ENCODE measurements around the gene POFUT2. TPM values are rescaled to one million over a fixed set of nuclear protein-coding genes. Genes with fewer than 3 reads are reported as not detected.

The POFUT2 gene
- total RNA-seq, 1 donor from 2014 or later = 39.4 TPM

DNA sequence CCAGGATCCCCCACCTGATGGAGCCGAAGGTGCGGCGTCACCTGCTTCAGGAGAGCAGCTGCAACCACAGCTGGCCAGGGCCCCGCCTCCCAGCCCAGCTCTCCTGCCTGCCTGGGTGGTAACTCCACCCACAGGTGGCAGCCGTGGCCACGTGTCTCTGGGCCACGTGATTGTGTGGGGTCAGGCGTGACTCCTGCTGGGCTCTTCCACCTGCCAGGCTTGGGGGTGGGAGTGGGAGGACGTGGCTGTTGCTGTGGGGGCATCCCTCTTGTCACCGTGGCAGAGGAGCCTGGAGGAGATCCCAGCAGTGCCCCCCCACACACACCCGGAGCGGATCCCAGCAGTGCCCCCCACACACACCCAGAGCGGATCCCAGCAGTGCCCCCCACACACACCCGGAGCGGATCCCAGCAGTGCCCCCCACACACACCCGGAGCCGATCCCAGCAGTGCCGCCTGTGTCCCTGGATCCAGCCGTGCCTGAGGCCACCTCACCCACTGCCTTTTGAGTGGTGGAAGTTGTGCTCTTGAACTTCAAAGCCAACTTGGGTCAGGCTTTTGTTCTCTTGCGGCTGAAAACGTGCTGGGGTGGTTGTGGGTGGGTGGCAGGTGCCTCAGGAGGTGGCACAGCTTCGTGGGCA is 32.2 kb downstream of the POFUT2 start:
- TF ChIP-seq, protein P1, sequence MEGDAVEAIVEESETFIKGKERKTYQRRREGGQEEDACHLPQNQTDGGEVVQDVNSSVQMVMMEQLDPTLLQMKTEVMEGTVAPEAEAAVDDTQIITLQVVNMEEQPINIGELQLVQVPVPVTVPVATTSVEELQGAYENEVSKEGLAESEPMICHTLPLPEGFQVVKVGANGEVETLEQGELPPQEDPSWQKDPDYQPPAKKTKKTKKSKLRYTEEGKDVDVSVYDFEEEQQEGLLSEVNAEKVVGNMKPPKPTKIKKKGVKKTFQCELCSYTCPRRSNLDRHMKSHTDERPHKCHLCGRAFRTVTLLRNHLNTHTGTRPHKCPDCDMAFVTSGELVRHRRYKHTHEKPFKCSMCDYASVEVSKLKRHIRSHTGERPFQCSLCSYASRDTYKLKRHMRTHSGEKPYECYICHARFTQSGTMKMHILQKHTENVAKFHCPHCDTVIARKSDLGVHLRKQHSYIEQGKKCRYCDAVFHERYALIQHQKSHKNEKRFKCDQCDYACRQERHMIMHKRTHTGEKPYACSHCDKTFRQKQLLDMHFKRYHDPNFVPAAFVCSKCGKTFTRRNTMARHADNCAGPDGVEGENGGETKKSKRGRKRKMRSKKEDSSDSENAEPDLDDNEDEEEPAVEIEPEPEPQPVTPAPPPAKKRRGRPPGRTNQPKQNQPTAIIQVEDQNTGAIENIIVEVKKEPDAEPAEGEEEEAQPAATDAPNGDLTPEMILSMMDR (IDR thresholded peaks at IDR 0.05) = no peak
- DNase-seq (ENCODE audit: low spot score in 2 of 2) = no peak
- intact Hi-C loops (cut with DNase I) = no loop called here
- Histone ChIP-seq H3K27ac (no peak overlapping the region), H3K4me1 (peaks cover 0 to 4% of the 10 kb centered on the region in 2 donors), H3K9me3 (no peaks in the 10 kb centered on the region), H3K27me3 (no peaks in the 10 kb centered on the region), H3K4me3 (no peak overlapping the region), H3K36me3 (no peaks in the 10 kb centered on the region)

DNA sequence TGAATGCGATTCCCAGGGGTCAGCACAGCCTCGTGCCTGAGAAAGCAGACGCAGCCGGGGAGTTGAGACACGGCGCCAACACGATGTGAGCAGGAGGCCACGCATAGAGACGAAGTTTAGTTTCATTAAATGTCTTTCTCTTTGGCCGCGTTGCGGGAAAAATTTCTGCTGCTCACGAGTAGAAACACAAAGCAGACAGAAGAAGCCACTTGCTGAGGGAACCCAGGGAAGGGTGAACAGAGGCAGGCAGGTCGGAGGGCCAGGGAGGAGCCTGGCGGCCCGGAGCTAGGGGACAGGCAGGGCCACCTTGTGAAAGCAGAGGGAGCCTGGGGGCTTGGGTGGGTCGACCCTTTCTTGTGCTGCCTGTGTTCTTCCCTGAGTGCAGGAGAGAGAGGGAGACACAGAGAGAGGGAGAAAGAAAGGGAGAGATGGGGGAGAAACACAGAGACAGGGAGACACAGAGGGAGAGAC is 33.2 kb downstream of the POFUT2 start:
- H3K4me3 ChIP-seq = no peak overlapping the region
- H3K4me1 ChIP-seq = peaks cover 0 to 2% of the 10 kb centered on the region in 2 donors
- intact Hi-C loops (cut with DNase I) = no loop called here
- H3K27ac ChIP-seq = no peak overlapping the region
- no peak for DNase-seq (ENCODE audit: low spot score in 2 of 2)
- TF ChIP-seq, protein P1 (IDR thresholded peaks at IDR 0.05) = no peak
- no peaks in the 10 kb centered on the region for H3K9me3 ChIP-seq
- H3K36me3 ChIP-seq = no peaks in the 10 kb centered on the region
- H3K27me3 ChIP-seq = no peaks in the 10 kb centered on the region

DNA sequence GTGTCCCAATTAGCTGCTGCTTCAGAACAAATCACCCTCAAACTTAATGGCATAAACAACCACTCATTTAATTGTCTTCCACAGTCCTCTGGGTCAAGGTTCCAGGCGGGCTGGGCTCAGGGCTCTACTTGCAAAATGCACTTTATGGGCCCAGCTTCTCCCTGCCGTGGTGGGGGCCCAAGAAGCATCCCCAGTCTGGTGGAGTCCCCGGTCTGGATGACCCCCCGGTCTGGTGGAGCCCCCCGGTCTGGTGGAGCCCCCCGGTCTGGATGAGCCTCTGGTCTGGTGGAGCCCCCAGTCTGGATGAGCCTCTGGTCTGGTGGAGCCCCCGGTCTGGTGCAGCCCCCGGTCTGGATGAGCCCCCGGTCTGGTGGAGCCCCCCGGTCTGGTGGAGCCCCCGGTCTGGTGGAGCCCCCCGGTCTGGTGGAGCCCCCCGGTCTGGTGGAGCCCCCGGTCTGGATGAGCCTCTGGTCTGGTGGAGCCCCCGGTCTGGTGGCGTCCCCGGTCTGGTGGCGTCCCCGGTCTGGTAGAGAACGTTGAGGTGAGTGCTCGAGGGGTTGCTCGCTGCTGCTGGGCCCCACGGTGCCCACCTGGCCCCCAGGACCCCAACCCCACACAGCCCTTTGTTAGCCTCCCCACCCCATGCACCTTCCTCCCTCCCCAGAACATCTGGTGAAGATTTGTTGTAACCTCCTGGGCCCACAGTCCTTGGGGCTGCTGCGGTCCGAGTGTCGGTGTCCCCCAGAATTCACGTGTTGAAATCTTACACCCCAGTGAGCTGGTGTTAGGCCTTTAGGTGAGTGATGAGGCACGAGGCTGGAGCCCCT is 33.8 kb downstream of the POFUT2 start:
- TF ChIP-seq, protein P1 (IDR thresholded peaks at IDR 0.05) = no peak
- intact Hi-C loops (cut with DNase I) = no loop called here
- no peak for DNase-seq (ENCODE audit: low spot score in 2 of 2)
- H3K36me3 ChIP-seq = no peaks in the 10 kb centered on the region
- no peak overlapping the region for H3K27ac ChIP-seq
- H3K4me1 ChIP-seq = no peaks in the 10 kb centered on the region
- H3K9me3 ChIP-seq = no peaks in the 10 kb centered on the region
- no peak overlapping the region for H3K4me3 ChIP-seq
- H3K27me3 ChIP-seq = no peaks in the 10 kb centered on the region

DNA sequence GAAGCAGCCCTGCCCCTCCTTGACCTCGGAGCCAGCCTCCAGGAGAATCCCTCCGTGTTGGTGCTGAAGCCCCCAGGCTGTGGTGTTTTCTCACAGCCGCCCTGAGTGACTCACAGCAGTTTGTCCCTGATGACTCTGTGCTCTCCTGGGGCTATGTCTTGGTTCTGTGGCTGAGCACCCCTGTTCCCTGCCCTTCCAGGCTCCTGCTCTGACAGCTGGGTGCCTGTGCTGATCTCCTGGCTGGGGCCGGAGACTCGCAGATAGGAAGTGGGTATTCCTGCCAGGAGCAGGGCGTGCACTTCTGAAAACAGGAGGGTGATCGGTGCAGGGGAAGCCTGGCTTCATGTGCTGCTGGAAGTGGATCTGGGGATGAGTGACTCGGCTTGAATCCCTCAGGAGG is 34.5 kb downstream of the POFUT2 start:
- Histone ChIP-seq H3K4me3 (no peak overlapping the region), H3K9me3 (no peaks in the 10 kb centered on the region), H3K4me1 (peaks cover 0 to 4% of the 10 kb centered on the region in 2 donors), H3K27me3 (no peaks in the 10 kb centered on the region), H3K36me3 (no peaks in the 10 kb centered on the region), H3K27ac (no peak overlapping the region)
- no peak for DNase-seq (ENCODE audit: low spot score in 2 of 2)
- TF ChIP-seq, protein P1 (IDR thresholded peaks at IDR 0.05) = no peak
- intact Hi-C loops (cut with DNase I) = no loop called here

DNA sequence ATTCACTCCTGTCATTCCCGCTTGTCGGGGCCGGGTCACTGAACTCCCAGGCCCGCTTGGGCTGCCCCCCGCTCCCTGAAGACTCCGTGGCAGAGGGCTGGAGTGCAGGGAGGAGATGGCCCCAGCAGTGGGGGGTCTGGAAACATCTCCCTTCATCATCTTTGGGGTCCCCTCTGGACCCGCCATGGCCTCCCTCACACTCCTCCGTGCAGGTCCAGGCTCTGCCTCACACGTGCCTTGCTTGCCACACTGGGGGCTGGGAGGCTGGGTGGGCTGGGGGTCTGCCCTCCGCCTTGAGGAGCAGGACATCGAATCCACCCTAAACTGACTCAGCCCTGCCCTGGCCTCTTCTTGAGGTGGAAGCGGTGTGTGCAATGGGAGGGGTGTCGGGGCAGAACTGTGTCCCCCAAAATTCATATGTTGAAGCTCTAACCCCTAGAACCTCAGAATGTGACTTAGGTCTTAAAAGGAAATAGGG is 35.2 kb downstream of the POFUT2 start:
- Histone ChIP-seq H3K27ac (no peak overlapping the region), H3K36me3 (no peaks in the 10 kb centered on the region), H3K27me3 (no peaks in the 10 kb centered on the region), H3K9me3 (no peaks in the 10 kb centered on the region), H3K4me3 (no peak overlapping the region), H3K4me1 (peaks cover 0 to 4% of the 10 kb centered on the region in 2 donors)
- DNase-seq (ENCODE audit: low spot score in 2 of 2) = no peak
- intact Hi-C loops (cut with DNase I) = no loop called here
- TF ChIP-seq, protein P1 (IDR thresholded peaks at IDR 0.05) = no peak

All from ascending aorta (tissue), 2 donors.